ENCODE results near the gene MEGF6. TPM values are rescaled to one million over a fixed set of nuclear protein-coding genes. Genes with fewer than 3 reads are reported as not detected.

The MEGF6 gene
- total RNA-seq, 1 donor from 2014 or later: 43.4 TPM

GRCh38 chr1:3520419-3521378 lies 90.6 kb downstream of the MEGF6 start:
- DNase-seq (ENCODE audit: low spot score): no peak

- DNase-seq (ENCODE audit: low spot score): no peak
These were observed 91.9 kb downstream of the MEGF6 start for GRCh38 chr1:3519301-3519885.

GRCh38 chr1:3518756-3519155 lies 92.6 kb downstream of the MEGF6 start:
- no peak for DNase-seq (ENCODE audit: low spot score)

- DNase-seq (ENCODE audit: low spot score): no peak
These were observed 93.1 kb downstream of the MEGF6 start for GRCh38 chr1:3518256-3518655.

- no peak for DNase-seq (ENCODE audit: low spot score)
These were observed 94.2 kb downstream of the MEGF6 start for GRCh38 chr1:3516911-3517675.

GRCh38 chr1:3516481-3516869 lies 94.8 kb downstream of the MEGF6 start:
- DNase-seq (ENCODE audit: low spot score): no peak

- DNase-seq (ENCODE audit: low spot score): no peak
These were observed 95.4 kb downstream of the MEGF6 start for GRCh38 chr1:3515774-3516480.

- DNase-seq (ENCODE audit: low spot score): no peak
These were observed 96.0 kb downstream of the MEGF6 start for GRCh38 chr1:3515272-3515671.

GRCh38 chr1:3514404-3514803 lies 96.9 kb downstream of the MEGF6 start:
- DNase-seq (ENCODE audit: low spot score): no peak

- no peak for DNase-seq (ENCODE audit: low spot score)
These were observed 99.5 kb downstream of the MEGF6 start for GRCh38 chr1:3511856-3512255.

GRCh38 chr1:3511306-3511705 lies 100.0 kb downstream of the MEGF6 start:
- no peak for DNase-seq (ENCODE audit: low spot score)

GRCh38 chr1:3510956-3511250 lies 100.4 kb downstream of the MEGF6 start:
- DNase-seq (ENCODE audit: low spot score): no peak

GRCh38 chr1:3510136-3510955 lies 101.0 kb downstream of the MEGF6 start:
- no peak for DNase-seq (ENCODE audit: low spot score)

- no peak for DNase-seq (ENCODE audit: low spot score)
These were observed 101.6 kb downstream of the MEGF6 start for GRCh38 chr1:3509721-3510120.

- DNase-seq (ENCODE audit: low spot score): no peak
These were observed 102.4 kb downstream of the MEGF6 start for GRCh38 chr1:3508757-3509415.

GRCh38 chr1:3507636-3508275 lies 103.6 kb downstream of the MEGF6 start:
- no peak for DNase-seq (ENCODE audit: low spot score)

GRCh38 chr1:3506943-3507342 lies 104.4 kb downstream of the MEGF6 start:
- DNase-seq (ENCODE audit: low spot score): no peak

GRCh38 chr1:3506041-3506440 lies 105.3 kb downstream of the MEGF6 start:
- DNase-seq (ENCODE audit: low spot score): no peak

GRCh38 chr1:3505161-3505560 lies 106.1 kb downstream of the MEGF6 start:
- no peak for DNase-seq (ENCODE audit: low spot score)

- no peak for DNase-seq (ENCODE audit: low spot score)
These were observed 106.5 kb downstream of the MEGF6 start for GRCh38 chr1:3504822-3505153.
